SK-MEL-5 (cell line): ENCODE data around the gene OR6C68. TPM values are rescaled to one million over a fixed set of nuclear protein-coding genes. Genes with fewer than 3 reads are reported as not detected.

Experiments used
- total RNA-seq: library from RNA; depleted of rRNA; stranded (reverse); fragments of >200 nt; shearing (Covaris generic); gene quantifications from 2 replicates; pipeline ENCODE4 v1.2.3, GENCODE V29; 2014; rRNA removed

OR6C68 gene
- total RNA-seq, 1 experiment from 2014 or later = not detected

Other genes with a start within 250 kb of the OR6C68 start
- gene OR6C74, start 247.8 kb upstream of the OR6C68 start, total RNA-seq = not detected in 2 replicates
- gene OR6C6, start 195.8 kb upstream of the OR6C68 start, total RNA-seq = not detected in 2 replicates
- gene OR6C1, start 178.0 kb upstream of the OR6C68 start, total RNA-seq = not detected in 2 replicates
- gene OR6C3, start 161.6 kb upstream of the OR6C68 start, total RNA-seq = not detected in 2 replicates
- not detected in 2 replicates for gene OR6C75, start 129.4 kb upstream of the OR6C68 start, total RNA-seq
- not detected in 2 replicates for gene OR6C65, start 91.8 kb upstream of the OR6C68 start, total RNA-seq
- not detected in 2 replicates for gene OR6C76, start 66.1 kb upstream of the OR6C68 start, total RNA-seq
- gene OR6C2, start 48.3 kb upstream of the OR6C68 start, total RNA-seq = not detected in 2 replicates
- gene OR6C70, start 22.2 kb upstream of the OR6C68 start, total RNA-seq = not detected in 2 replicates
- gene OR6C4, start 57.2 kb downstream of the OR6C68 start, total RNA-seq = not detected in 2 replicates
- not detected in 2 replicates for gene OR2AP1, start 80.1 kb downstream of the OR6C68 start, total RNA-seq
- not detected in 2 replicates for gene OR10P1, start 144.5 kb downstream of the OR6C68 start, total RNA-seq
- gene ITGA7, start 215.5 kb downstream of the OR6C68 start, total RNA-seq = 60.5 and 65.4 TPM in 2 replicates
- 119 and 124 TPM in 2 replicates for gene BLOC1S1, start 223.7 kb downstream of the OR6C68 start, total RNA-seq
- 2.3 and 3.0 TPM in 2 replicates for gene RDH5, start 228.0 kb downstream of the OR6C68 start, total RNA-seq
- 3,613 and 3,895 TPM in 2 replicates for gene CD63, start 236.6 kb downstream of the OR6C68 start, total RNA-seq